Fibroblast of skin of right quadriceps (primary cell): ENCODE data around the gene TMPRSS4.
"Not testable (repeated sequence)": the region's sequence is repeated elsewhere in the genome, so short reads cannot be mapped to it uniquely, and the experiment has no call there.

ENCODE experiments used
- DNase-seq: peaks from one replicate; pipeline ENCODE4 v3.0.0-alpha.2; 2013

The TMPRSS4 gene

GRCh38 chr11:118057251-118058145 is 19.4 kb upstream of the TMPRSS4 start:
- no peak for DNase-seq

- DNase-seq, result no peak
Measured at GRCh38 chr11:118058311-118059245, 18.3 kb upstream of the TMPRSS4 start.

DNA sequence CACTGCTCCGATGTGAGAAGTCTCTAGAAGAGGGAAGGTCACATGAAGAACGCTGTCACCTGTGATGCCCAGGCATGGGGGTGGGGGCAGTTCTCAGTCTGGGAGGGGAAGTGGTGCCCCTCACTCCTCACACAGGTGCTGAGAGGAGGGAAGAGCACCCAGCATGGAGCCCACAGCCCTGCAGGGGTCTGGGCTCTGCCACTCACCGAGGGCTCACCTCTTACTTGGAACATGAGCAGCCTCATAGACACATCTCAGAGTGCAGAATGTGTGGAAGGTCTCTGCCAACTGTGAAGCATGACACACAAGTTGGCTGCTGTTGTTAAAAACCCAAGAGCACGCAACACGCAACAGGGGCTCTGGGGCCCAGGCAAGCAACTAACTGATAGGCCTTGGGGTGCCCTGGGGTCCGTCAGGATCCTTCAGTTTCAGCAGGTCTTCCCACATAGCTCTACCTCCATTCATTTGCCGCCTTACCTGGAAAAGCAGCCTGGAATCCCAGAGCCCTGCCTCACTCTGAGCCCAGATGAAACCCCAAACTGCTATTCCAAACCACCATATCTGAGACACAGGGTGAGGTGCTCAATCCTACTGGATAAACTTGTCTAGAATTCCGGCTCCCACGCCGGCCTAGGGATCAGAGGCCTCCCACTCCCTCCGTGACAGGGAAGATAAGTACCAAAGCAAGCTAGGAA is 17.5 kb upstream of the TMPRSS4 start:
- DNase-seq, result no peak

- DNase-seq, result no peak
Measured at GRCh38 chr11:118060081-118060661, 16.7 kb upstream of the TMPRSS4 start.

DNA sequence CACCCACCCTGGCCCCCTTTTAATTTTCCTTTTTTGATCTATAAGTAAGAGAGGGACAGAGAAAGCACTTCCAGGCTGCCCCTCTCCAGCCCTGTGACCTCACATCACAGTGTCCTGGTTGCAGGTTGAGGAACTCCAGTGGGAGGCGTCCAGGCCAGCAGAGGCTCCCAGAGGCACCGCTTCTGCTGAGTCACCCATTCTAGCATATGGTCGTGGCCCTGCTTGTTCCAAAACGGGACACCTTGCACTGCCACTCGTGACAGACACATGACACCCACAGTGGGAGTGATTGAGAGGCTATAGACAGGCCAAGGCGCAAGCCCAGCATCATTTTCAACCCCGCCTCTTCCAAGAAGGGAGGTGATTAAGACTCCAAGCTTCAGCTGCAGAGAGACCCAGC is 16.0 kb upstream of the TMPRSS4 start:
- DNase-seq, result no peak

- DNase-seq, result no peak
Measured at GRCh38 chr11:118061586-118062125, 15.2 kb upstream of the TMPRSS4 start.

DNA sequence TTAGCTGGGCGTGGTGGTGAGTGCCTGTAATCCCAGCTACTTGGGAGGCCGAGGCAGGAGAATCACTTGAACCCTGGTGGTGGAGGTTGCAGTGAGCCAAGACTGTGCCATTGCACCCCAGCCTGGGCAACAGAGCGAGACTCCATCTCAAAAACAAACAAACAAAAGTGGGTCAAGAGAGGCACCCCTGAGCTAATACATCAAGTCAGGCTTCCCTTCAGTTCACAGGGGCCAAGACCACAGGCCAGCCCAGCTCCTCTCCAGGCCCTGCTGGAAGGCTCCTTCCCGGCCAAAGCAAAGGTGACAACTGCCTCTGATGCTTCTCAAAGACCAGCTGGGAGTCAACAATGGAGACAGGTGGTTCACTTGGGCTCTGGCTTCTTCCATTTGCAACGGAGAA is 14.7 kb upstream of the TMPRSS4 start:
- not testable (repeated sequence) for DNase-seq

GRCh38 chr11:118062631-118063030 is 14.2 kb upstream of the TMPRSS4 start:
- not testable (repeated sequence) for DNase-seq

GRCh38 chr11:118064956-118065355 is 11.9 kb upstream of the TMPRSS4 start:
- DNase-seq, result no peak

GRCh38 chr11:118065384-118065783 is 11.5 kb upstream of the TMPRSS4 start:
- DNase-seq, result no peak

DNA sequence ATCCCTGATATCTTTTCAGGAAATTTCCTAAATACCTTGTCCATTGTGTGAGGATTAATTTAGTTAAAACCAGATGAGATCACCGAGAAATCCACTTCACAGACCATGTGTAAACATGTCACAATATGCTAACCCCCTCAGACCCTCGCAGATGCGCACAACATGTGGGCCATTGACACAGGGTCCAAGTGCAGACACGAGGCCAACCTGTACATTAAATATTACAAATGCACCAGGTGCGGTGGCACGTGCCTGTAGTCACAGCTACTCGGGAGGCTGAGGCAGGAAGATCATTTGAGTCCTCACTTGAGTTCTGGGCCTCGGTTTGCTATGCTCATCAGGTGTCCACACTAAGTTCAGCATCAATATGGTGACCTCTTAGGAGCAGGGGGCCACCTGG is 9.9 kb upstream of the TMPRSS4 start:
- DNase-seq, result no peak

DNA sequence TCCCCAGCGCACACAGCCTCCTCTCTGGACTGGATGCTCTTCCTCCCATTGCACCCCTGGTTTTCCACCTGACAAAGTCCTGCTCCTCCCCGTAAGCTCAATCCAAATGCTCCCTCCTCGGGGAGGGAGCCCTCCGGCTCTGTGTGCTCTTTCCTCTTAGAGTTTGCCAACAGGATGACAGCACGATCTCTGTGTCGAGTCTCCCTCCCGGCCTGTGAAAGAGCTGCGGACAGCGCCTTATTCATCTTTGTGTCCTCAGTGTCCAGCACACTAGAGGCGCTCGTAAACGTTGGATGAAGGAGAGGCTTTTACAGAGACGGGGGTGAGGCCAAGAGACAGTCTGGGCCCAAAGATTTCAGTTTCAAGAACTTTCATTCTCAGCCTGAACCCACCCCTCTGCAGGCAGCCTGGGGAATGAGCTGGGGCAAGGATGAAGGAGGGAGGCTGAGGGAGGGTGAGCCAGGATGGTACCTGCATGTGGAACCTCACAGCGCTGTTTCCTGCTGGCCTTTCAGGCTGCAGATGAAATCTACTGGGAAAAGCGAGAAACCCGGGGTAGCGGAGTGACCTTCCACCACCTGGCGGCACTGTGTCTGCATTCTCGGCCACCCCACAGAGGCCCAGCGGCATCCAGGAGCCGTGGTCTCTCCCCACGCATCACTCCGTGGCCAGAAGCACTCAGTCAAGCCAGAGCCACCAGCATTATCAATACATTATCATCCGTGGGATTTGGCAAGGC is 8.5 kb upstream of the TMPRSS4 start:
- no peak for DNase-seq

DNA sequence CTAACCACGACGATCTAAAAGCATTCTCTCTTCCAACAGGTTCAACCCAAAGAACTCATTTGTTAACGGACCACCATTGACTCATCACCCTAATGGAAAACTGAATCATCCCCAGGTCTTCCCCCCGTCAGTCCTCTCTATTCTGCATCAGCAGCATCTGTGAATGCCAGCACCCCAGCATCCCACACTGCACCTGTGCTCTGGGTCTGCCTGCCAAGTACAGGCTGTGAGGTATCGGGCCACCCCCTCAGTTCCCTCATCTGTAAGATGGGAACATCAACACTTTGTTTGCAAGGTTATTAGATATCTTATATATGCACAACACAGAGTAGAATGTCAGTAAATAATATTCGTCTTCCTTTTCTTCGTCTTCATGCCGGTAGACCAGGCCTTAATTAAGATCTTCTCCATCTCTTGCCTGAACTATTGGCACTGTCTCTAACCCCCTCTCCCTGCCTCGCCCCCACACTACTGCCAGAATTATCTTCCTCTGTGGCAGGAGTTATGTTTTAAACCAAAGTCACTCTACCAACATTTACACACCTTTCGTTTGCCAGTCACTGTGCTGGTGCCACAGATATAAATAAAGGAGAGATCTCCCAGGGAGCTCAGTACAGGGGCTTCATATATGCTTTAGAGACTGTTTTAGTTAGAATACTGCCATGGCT is 7.8 kb upstream of the TMPRSS4 start:
- no peak for DNase-seq

DNA sequence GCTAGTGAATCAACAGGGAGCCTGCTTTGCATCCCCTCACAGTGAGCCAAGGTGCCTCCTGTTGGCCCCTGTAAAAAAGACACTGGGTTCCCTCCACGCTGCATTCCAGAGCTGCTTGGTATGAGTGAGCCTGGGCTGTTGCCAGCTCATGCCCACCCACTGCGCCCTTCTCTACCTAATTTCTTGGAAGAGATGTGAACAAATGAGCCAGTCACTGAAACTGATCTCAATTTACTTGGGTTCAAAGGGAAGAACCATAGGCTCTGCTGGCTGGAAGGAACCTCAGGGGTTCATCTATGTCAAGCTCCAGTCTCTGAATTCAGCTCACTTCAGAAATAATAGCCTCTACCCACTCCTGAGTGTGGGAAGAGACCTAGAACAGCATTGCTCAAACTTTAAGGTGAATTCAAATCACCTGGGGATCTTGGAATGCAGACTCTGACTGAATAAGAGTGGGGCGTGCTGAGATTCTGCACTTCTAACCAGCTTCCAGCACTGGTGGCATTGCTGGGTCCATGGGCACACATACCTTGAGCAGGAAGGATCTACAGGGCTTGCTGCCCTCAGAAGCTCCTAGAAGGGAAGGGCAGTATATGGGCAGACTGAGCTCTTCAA is 5.4 kb upstream of the TMPRSS4 start:
- DNase-seq, result no peak

DNA sequence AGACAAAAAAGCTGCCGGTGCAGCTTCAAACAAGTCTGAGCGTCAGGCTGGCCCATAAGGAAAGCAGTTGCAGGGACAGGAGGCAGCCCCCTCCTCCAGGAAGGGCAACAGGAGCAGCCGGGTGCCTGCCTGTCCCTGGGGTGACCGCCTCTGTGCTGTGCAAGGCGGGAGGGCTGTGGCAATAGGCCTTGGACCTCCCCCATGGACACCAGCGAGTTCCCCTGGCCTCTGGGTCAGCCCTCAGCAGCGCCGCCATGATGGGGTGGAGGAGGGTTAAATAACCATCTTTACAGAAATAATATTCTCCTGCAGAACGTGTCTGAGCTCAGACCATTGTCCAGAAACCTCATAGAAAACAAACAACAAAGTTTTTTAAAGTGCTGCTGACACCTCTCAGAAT is 3.3 kb upstream of the TMPRSS4 start:
- no peak for DNase-seq

DNA sequence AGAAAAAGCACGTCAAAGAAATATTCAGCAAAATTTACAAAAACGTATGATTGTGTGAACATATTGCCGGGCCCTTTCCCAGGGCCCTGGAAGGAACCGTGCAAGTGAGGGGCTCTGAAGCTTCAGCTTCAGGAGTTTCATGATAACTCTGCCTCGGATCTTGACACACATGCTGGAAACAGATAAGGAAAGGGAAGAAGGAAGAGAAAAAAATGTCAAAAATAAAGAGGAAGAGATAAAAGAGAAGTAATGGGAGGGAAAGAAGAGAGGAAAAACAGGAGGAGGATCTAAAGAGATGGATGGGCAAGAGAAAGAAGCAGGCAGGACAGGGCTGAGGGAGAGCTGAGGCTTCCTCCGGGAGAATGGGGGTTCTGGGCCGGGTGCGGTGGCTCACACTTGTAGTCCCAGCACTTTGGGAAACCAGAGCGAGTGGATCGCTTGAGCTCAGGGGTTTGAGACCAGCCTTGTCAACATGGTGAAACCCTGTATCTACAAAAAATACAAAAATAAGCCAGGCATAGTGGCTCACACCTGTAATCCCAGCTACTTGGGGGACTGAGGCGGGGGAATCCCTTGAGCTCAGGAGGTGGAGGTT is 2.7 kb upstream of the TMPRSS4 start:
- DNase-seq, result no peak

GRCh38 chr11:118074785-118075184 is 2.1 kb upstream of the TMPRSS4 start:
- DNase-seq, result no peak

DNA sequence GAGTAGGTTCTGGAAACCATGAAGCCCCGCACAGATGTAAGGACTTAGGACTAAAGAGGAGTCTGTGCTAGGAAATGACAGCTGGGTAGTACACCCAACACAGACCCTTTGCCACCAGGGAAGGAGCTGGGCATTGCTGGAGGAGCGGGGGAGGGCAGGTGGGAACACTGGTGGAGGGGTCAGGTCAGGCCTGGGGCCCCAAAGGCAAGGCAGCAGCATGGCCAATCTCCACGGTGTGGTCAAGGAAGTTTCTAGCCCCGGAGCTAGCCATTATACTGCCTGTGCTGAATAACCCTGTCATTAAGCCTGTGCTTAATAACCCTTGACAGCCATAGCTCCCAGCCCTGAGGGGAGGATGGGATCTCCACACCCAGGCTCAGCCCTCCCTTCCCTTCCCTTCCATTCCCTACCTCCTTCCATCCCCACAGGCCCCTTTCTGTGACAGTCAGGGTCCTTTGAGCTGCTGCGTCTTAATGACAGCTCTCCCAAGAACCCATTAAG is 2.1 kb downstream of the TMPRSS4 start:
- no peak for DNase-seq

DNA sequence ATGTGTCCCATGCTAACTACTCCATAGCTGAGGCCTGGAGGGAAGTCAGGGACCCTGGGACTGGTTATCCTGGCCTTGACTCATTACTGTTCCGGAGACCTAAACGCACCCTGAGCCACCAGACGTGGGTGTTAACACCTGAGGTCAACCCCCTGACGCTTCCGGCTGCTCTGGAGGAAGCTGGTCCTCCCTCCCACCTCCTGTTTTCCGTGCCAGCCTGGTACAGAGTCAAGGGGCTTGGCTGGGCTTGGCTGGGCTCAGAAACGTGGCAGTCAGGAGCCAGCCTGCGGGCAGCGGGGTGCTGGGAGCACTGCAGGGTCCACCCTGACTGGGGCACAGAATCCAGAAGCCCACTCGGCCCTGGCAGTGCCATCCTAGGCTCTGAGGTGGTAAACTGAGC is 2.6 kb downstream of the TMPRSS4 start:
- no peak for DNase-seq

DNA sequence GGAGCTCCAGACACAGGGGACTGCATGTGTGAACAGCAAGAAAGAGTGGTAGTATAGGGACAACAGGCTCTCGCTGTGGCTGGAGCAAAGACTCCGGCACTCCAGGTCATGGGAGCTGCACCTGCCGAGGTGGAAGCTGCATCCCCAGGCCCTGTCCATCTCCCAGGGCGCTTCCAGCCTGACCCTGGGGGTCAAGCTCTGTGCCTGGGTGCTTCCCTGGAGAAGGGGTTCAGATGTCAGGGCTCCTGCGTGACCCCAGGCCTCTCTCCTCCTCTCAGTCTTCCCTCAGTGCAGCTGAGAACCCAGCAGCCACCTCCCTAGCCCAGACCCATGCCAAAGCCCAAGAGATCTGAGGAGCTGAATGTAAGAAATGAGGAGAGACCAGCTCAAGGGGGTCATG is 3.4 kb downstream of the TMPRSS4 start:
- DNase-seq, result no peak
